ENCODE results near the gene STRADA. TPM values are rescaled to one million over a fixed set of nuclear protein-coding genes. Genes with fewer than 3 reads are reported as not detected.

STRADA gene
- total and polyA plus RNA-seq, 2 donors (not counting 3 experiments of a cell fraction or from before 2014, with no cell fraction given) = 47.0 to 53.6 TPM

- no peak overlapping the region for H3K4me2 ChIP-seq (ENCODE audit: insufficient read depth, low read length)
- no peaks in the 10 kb centered on the region for H3K9me3 ChIP-seq (replicated peaks; ENCODE audit: control insufficient read depth, insufficient read depth, low read length)
- ChIA-PET CTCF (interaction anchor here (1.2 kb wide), 1 partner anchor 11 kb away, joined by 4 read pairs; the partner anchor contains the start of gene CCDC47), POLR2A (interaction anchor here (0.6 to 1.2 kb wide), 3 partner anchors 11 to 43 kb away, joined by 3 to 8 read pairs (median 3); partner anchors contain the start of gene CCDC47)
- H3K79me2 ChIP-seq (ENCODE audit: control insufficient read depth, insufficient read depth, low read length) = peaks cover 23% of the 10 kb centered on the region
- TF ChIP-seq MYC (IDR thresholded peaks at IDR 0.05; ENCODE audit: low read depth, low read length) (no peak), GATA2 (IDR thresholded peaks at IDR 0.05; ENCODE audit: insufficient read depth, insufficient read length, low read depth, low read length) (no peak), POLR2A (IDR thresholded peaks at IDR 0.05; ENCODE audit: low read depth, low read length) (no peak), MAX (IDR thresholded peaks at IDR 0.05; ENCODE audit: insufficient read depth, insufficient read length) (no peak), EZH2 (IDR thresholded peaks at IDR 0.05; ENCODE audit: borderline replicate concordance, low read depth, low read length, severe bottlenecking) (no peak), FOS (IDR thresholded peaks at IDR 0.05; ENCODE audit: borderline replicate concordance, insufficient read depth, low read length) (no peak), CTCF (IDR thresholded peaks at IDR 0.05; ENCODE audit: extremely low read depth in 1 of 2, insufficient read depth in 1 of 2, low read depth in 1 of 2, low read length in 2 of 2) (no peak), POLR2AphosphoS5 (IDR thresholded peaks at IDR 0.05; ENCODE audit: insufficient read depth, low read depth, low read length) (no peak), JUN (IDR thresholded peaks at IDR 0.05; ENCODE audit: borderline replicate concordance, insufficient read depth, insufficient read length, low read depth) (no peak)
- H4K20me1 ChIP-seq (replicated peaks; ENCODE audit: control insufficient read depth, extremely low read depth, insufficient read depth, low read length) = peaks cover 4% of the 10 kb centered on the region
- H3K4me3 ChIP-seq (replicated peaks in 1 of 3; ENCODE audit: insufficient read depth in 1 of 3, low read depth in 1 of 3, low read length in 3 of 3) = no peak overlapping the region
- dilution Hi-C loops (cut with MboI; ENCODE audit: extremely low pct_ligation_motif_present, low sequenced_read_pairs) = no loop called here
- no peak overlapping the region for H3K27ac ChIP-seq (ENCODE audit: insufficient read depth, low read depth, low read length)
- peaks cover 9% of the 10 kb centered on the region for H3K4me1 ChIP-seq (ENCODE audit: control insufficient read depth, extremely low read depth, insufficient read depth, low read length)
- FAIRE-seq = peak; percentile 69
- no peaks in the 10 kb centered on the region for H3K27me3 ChIP-seq (ENCODE audit: control insufficient read depth in 2 of 2, insufficient read depth in 2 of 2, low read length in 2 of 2)
- BruUV-seq (replicated peaks) = no TSS peak
- peaks cover 8 to 20% of the 10 kb centered on the region in 2 experiments for H3K36me3 ChIP-seq (ENCODE audit: control insufficient read depth in 2 of 2, extremely low read depth in 1 of 2, insufficient read depth in 2 of 2, low read length in 2 of 2)
- no peak overlapping the region for H2AFZ ChIP-seq (ENCODE audit: low read depth, low read length)
- H3K9me1 ChIP-seq (replicated peaks; ENCODE audit: control insufficient read depth, extremely low read depth, insufficient read depth, low read length) = no peaks in the 10 kb centered on the region
- H3K9ac ChIP-seq (replicated peaks; ENCODE audit: extremely low read depth, insufficient read depth, low read length) = no peak overlapping the region
- DNase-seq (ENCODE audit: low read depth, low spot score) = peak; percentile 66
- intact Hi-C loops (cut with micrococcal nuclease) = no loop called here
These were observed 20.8 kb upstream of the STRADA start for GRCh38 chr17:63762161-63763078.

All from endothelial cell of umbilical vein (primary cell).